Ishikawa (cell line): ENCODE measurements around the gene CGN.

Experiments
- CEBPB ChIP-seq: IDR thresholded peaks from 2 replicates; pipeline ENCODE4 v1.6.1; 2012
- CREB1 ChIP-seq: IDR thresholded peaks from 2 replicates; pipeline ENCODE4 v1.6.1; 2012; ENCODE audit warnings: low read depth
- EGR1 ChIP-seq: IDR thresholded peaks from 2 replicates; pipeline ENCODE4 v1.6.1; 2012
- EP300 ChIP-seq: IDR thresholded peaks from 2 replicates; pipeline ENCODE4 v1.6.1; 2012; ENCODE audit warnings: borderline replicate concordance
- FOXM1 ChIP-seq: IDR thresholded peaks from 2 replicates; pipeline ENCODE4 v1.6.1; 2012; ENCODE audit warnings: low read depth, borderline replicate concordance
- NFIC ChIP-seq: IDR thresholded peaks from 2 replicates; pipeline ENCODE4 v1.6.1; 2012
- RAD21 ChIP-seq: IDR thresholded peaks from 2 replicates; pipeline ENCODE4 v1.6.1; 2012; ENCODE audit warnings: low read depth
- TAF1 ChIP-seq: IDR thresholded peaks from 2 replicates; pipeline ENCODE4 v1.6.1; 2012; ENCODE audit warnings: low read depth, mild to moderate bottlenecking
- TCF12 ChIP-seq: IDR thresholded peaks from 2 replicates; pipeline ENCODE4 v1.6.1; 2012; ENCODE audit warnings: low read depth
- TEAD4 ChIP-seq: IDR thresholded peaks from 2 replicates; pipeline ENCODE4 v1.6.1; 2012
- YY1 ChIP-seq: IDR thresholded peaks from 2 replicates; pipeline ENCODE4 v1.6.1; 2012; ENCODE audit warnings: low read depth
- ZBTB7A ChIP-seq: IDR thresholded peaks from 2 replicates; pipeline ENCODE4 v1.6.1; 2012; ENCODE audit warnings: low read depth
- TF ChIP-seq, protein P1 (sequence below): IDR thresholded peaks from 2 replicates; pipeline ENCODE4 v1.6.1; 2012
- TF ChIP-seq, protein P2 (sequence below): IDR thresholded peaks from 2 replicates; pipeline ENCODE4 v1.6.1; 2012
- TF ChIP-seq, protein P3 (sequence below): IDR thresholded peaks from 2 replicates; pipeline ENCODE4 v1.6.1; 2012; ENCODE audit warnings: low read depth, mild to moderate bottlenecking

CGN gene

DNA sequence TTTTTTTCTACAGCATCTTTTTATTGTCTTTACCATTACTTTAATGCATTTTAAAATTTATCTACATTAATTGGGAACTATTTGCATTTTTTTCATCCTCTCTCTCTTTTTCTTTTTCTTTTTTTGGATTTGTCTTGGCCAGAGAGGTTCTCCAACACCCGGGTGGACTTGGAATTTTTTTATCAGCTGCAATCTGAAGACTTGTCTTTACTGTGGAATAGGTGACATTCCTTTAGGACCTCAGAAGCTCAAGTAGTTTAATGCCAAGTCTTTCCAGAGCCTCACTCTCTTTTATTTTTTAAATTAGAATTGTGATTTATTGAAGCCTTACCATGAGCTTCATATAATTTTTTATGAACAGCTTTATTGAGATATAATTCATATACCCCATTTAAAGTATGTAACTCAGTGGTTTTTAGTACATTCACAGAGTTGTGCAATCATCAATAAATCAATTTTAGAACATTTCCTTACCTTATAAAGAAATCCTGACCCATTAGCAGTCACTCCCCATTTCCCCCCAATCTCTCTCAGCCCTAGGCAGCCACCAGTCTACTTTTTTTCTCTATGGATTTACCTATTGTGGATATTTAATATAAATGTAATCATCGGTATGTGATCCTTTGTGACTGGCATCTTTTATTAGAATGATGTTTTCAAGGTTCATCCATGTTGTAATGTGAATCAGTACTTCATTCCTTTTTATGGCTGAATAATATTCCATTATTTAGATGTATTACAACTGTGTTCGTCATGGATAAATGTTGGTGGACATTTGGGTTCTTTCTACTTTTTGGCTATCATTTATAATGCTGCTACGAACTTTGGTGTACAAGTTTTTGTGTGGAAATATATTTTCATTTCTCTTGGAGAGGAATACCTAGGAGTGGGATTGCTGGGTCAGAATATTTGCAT, 35.1 kb downstream of the CGN start:
- no peak for TF ChIP-seq TEAD4
- no peak for TF ChIP-seq EGR1
- no peak for TF ChIP-seq FOXM1
- TF ChIP-seq ZBTB7A = no peak
- TF ChIP-seq NFIC = no peak
- TF ChIP-seq, protein P1, sequence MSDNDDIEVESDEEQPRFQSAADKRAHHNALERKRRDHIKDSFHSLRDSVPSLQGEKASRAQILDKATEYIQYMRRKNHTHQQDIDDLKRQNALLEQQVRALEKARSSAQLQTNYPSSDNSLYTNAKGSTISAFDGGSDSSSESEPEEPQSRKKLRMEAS = no peak

DNA sequence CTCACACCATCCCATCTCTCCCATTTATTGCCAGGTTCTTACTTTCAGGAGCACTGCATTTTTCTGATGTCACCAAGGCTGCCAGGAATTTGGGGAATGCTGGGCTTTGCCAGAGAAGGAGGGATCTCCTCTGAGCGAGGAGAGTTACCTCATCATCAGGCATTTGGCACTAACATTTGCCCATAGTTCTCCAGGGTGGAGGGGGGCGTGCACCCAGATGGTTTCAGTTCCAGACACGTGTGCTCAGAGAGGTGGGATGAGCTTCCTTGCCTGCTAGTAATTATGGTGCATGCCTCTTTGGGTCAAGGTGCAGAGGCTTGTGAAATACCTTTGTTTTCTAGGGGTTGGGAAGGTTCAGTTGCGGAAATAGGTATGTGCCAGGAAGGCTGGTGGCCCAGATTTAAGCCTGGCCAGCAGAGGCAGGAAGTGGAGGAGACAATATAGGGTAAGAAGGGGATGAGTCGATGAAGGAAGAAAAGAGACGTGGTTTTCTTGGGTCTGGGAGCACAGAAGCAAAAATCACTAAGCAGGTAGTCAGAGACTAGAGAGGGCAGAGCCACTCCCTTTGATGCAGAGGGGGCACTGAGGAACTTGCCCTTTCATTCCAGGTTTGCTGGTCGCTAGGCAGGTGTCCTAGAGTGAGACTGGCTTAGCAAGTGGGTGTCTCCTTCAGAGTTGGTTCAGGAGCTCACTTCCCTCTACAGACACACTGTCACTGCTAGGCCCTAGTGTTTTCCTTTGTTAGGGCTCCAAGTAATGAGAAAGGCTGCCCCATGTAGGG, 36.1 kb downstream of the CGN start:
- TF ChIP-seq FOXM1 (peak; percentile 77; the same call in 1 of the 2 replicates), TEAD4 (peak; percentile 100), EP300 (peak; percentile 92), NFIC (peak; percentile 99), YY1 (peak; percentile 42; the same call in 1 of the 2 replicates), CREB1 (peak; percentile 55; the same call in 1 of the 2 replicates), ZBTB7A (no peak), EGR1 (no peak), CEBPB (peak; percentile 93), TAF1 (no peak), RAD21 (no peak; the same call in 1 of the 2 replicates), TCF12 (peak; percentile 97)
- TF ChIP-seq, protein P1 = peak; percentile 97
- TF ChIP-seq, protein P2, sequence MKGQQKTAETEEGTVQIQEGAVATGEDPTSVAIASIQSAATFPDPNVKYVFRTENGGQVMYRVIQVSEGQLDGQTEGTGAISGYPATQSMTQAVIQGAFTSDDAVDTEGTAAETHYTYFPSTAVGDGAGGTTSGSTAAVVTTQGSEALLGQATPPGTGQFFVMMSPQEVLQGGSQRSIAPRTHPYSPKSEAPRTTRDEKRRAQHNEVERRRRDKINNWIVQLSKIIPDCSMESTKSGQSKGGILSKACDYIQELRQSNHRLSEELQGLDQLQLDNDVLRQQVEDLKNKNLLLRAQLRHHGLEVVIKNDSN = peak; percentile 81
- TF ChIP-seq, protein P3, sequence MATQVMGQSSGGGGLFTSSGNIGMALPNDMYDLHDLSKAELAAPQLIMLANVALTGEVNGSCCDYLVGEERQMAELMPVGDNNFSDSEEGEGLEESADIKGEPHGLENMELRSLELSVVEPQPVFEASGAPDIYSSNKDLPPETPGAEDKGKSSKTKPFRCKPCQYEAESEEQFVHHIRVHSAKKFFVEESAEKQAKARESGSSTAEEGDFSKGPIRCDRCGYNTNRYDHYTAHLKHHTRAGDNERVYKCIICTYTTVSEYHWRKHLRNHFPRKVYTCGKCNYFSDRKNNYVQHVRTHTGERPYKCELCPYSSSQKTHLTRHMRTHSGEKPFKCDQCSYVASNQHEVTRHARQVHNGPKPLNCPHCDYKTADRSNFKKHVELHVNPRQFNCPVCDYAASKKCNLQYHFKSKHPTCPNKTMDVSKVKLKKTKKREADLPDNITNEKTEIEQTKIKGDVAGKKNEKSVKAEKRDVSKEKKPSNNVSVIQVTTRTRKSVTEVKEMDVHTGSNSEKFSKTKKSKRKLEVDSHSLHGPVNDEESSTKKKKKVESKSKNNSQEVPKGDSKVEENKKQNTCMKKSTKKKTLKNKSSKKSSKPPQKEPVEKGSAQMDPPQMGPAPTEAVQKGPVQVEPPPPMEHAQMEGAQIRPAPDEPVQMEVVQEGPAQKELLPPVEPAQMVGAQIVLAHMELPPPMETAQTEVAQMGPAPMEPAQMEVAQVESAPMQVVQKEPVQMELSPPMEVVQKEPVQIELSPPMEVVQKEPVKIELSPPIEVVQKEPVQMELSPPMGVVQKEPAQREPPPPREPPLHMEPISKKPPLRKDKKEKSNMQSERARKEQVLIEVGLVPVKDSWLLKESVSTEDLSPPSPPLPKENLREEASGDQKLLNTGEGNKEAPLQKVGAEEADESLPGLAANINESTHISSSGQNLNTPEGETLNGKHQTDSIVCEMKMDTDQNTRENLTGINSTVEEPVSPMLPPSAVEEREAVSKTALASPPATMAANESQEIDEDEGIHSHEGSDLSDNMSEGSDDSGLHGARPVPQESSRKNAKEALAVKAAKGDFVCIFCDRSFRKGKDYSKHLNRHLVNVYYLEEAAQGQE = no peak

DNA sequence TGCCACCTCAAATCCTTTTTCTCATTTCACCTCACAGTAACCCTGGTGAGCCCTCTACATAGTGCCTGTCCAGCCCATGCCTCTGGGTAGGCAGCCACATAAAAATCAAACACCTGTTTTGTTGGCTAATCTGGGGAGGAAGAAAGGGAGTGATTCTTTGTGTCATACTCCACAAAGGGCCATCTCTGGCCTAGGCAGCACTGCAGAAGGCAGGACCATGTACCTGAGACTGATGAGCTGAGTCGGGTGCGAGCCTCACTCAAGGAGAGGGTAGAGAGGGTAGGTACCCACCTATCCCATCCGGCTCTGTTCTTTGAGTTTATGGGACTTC, 36.7 kb downstream of the CGN start:
- no peak for TF ChIP-seq TCF12
- no peak for TF ChIP-seq ZBTB7A
- TF ChIP-seq, protein P2 = no peak
- TF ChIP-seq CREB1 = no peak
- TF ChIP-seq EP300 = no peak
- TF ChIP-seq, protein P1 = no peak
- TF ChIP-seq, protein P3 = no peak
- TF ChIP-seq YY1 = no peak
- TF ChIP-seq TEAD4 = no peak
- TF ChIP-seq EGR1 = no peak
- TF ChIP-seq TAF1 = no peak
- TF ChIP-seq NFIC = no peak

DNA sequence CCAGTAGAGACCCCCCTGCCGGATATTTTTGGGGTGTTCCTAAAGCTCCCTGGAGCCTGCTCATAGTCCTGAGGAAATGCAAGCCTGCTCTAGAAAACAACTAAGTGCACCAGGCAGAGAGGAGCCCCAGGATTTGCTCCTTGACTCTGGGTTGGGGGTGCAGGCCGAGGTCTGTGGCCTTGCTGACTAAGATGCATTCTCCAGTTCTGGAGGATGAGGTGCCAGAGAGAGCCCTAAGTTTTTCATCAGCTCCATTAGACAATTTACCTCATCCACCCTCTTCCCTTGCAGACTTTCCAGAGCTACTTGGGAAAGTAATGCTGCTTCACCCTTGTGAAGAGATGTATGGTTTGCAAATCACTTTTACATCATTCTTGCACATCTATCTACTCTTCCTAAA, 38.0 kb downstream of the CGN start:
- TF ChIP-seq CEBPB = no peak
- TF ChIP-seq FOXM1 = no peak
- no peak for TF ChIP-seq CREB1
- TF ChIP-seq EGR1 = no peak

DNA sequence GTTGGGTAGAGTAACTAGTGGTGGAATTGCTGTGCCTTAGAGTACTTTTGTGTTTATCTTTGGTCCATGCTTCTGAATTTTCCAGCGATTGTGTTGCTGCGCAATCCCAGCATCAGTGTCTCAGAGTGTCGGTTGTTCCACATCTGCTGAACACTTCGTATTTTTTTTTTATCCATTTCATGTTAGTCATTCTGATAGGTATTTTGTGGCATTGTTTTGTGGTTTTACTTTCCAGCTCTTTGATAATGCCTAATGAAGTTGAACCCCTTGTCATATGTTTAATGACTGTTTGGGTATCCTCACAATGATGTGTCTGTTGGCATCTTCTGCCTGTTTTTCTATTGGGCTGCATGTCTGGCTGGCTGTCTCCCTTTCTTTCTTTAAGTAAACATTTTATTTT, 42.5 kb downstream of the CGN start:
- TF ChIP-seq, protein P2 = no peak
- TF ChIP-seq FOXM1 (no peak), TAF1 (no peak), RAD21 (no peak), NFIC (no peak), EP300 (no peak), TCF12 (no peak), ZBTB7A (no peak), CREB1 (no peak), TEAD4 (no peak)
- TF ChIP-seq, protein P1 = no peak
